Measurements from ENCODE around the gene PPP1R3E. TPM values are rescaled to one million over a fixed set of nuclear protein-coding genes. Genes with fewer than 3 reads are reported as not detected.

Gene PPP1R3E
- total and polyA plus RNA-seq, 2 of the 13 experiments (the other 11 are each of a cell fraction or from before 2014, with no cell fraction given) = 16.5 to 26.5 TPM

DNA sequence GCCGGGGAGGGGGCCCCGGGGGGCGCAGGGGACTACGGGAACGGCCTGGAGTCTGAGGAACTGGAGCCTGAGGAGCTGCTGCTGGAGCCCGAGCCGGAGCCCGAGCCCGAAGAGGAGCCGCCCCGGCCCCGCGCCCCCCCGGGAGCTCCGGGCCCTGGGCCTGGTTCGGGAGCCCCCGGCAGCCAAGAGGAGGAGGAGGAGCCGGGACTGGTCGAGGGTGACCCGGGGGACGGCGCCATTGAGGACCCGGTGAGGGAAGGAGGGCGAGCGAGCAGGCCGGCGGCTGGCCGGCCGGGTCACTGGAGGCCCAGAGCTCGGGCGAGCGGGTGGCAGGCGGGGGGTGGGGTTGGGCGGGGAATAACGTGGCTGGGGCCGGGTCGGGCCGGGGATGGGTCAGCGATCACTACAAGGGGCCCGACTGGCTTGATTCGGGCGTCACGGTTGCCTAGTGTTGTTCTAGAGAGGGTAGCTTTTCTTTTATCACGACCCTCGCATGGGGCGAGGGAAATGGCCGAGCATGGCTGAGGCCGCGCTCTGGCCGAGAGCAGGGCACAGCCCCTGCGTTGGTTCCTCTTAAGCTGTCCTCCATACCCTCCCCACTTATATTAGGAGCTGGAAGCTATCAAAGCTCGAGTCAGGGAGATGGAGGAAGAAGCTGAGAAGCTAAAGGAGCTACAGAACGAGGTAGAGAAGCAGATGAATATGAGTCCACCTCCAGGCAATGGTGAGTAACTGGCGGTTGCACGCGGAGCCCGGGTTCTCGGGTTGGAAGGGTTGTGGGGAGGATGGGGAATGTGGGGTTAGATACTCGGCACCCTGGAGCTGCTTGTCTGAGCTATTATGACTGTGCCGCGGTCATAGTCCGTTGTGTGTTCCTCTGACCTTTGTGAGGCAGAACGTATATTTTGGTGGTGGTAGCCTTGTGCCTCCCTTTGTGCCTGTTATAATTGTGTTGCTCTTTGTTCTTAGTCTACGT lies 19.2 kb upstream of the PPP1R3E start (continued):
- TF ChIP-seq ZNF276 (CRISPR knock-in tag; IDR thresholded peaks at IDR 0.05; ENCODE audit: low read depth) = no peak
- peak; percentile 83; the same call in 1 of the 2 replicates for TF ChIP-seq ZNF549 (CRISPR knock-in tag; IDR thresholded peaks at IDR 0.05)
- no peak for TF ChIP-seq KDM1A (CRISPR knock-in tag; IDR thresholded peaks at IDR 0.05)
- no peak for TF ChIP-seq USF2 (IDR thresholded peaks at IDR 0.05; ENCODE audit: low read depth, low read length)
- no peak for TF ChIP-seq USF2 (CRISPR knock-in tag; IDR thresholded peaks at IDR 0.05; ENCODE audit: borderline replicate concordance)
- 0 out of 2 replicates have a peak, but pooled peaks have one; percentile 54 for TF ChIP-seq SATB2 (CRISPR knock-in tag; IDR thresholded peaks at IDR 0.05)
- no peak for TF ChIP-seq RFX5 (IDR thresholded peaks at IDR 0.05; ENCODE audit: low read depth, low read length)
- peak; percentile 72; the same call in 1 of the 2 replicates for TF ChIP-seq ZNF749 (CRISPR knock-in tag; IDR thresholded peaks at IDR 0.05; ENCODE audit: borderline replicate concordance)
- peak; percentile 66; the same call in 1 of the 2 replicates for TF ChIP-seq ZNF350 (CRISPR knock-in tag; IDR thresholded peaks at IDR 0.05; ENCODE audit: borderline replicate concordance, low read depth)
- TF ChIP-seq SMARCE1 (IDR thresholded peaks at IDR 0.05; ENCODE audit: borderline replicate concordance) = no peak
- no peak for TF ChIP-seq MTA1 (CRISPR knock-in tag; IDR thresholded peaks at IDR 0.05; ENCODE audit: borderline replicate concordance)
- TF ChIP-seq ZNF501 (CRISPR knock-in tag; IDR thresholded peaks at IDR 0.05) = peak; percentile 85; the same call in 1 of the 2 replicates
- TF ChIP-seq ZNF878 (CRISPR knock-in tag; IDR thresholded peaks at IDR 0.05) = no peak
- TF ChIP-seq DPF2 (CRISPR knock-in tag; IDR thresholded peaks at IDR 0.05; ENCODE audit: borderline replicate concordance, low read depth) = no peak
- peak; percentile 30; the same call in 1 of the 2 replicates for TF ChIP-seq MEIS2 (CRISPR knock-in tag; IDR thresholded peaks at IDR 0.05)
- no peak for TF ChIP-seq TOPORS (CRISPR knock-in tag; IDR thresholded peaks at IDR 0.05)
- peak; percentile 35; the same call in 1 of the 2 replicates for TF ChIP-seq TP53 (CRISPR knock-in tag; conservative IDR thresholded peaks at IDR 0.05)
- TF ChIP-seq MAFG (CRISPR knock-in tag; IDR thresholded peaks at IDR 0.05) = no peak
- TF ChIP-seq BRD4 (CRISPR knock-in tag; IDR thresholded peaks at IDR 0.05) = peak; percentile 80; the same call in 1 of the 2 replicates
- peak; percentile 73; the same call in 1 of the 2 replicates for TF ChIP-seq CBX5 (CRISPR knock-in tag; IDR thresholded peaks at IDR 0.05; ENCODE audit: borderline replicate concordance)
- TF ChIP-seq ZNF343 (CRISPR knock-in tag; IDR thresholded peaks at IDR 0.05) = no peak
- no peak for TF ChIP-seq HOXA7 (CRISPR knock-in tag; IDR thresholded peaks at IDR 0.05)
- TF ChIP-seq PPARG (CRISPR knock-in tag; conservative IDR thresholded peaks at IDR 0.05) = no peak; the same call in 1 of the 2 replicates
- no peak for TF ChIP-seq SRSF4 (IDR thresholded peaks at IDR 0.05; ENCODE audit: low read depth, low read length, poor library complexity, severe bottlenecking)
- no peak for TF ChIP-seq HIVEP1 (CRISPR knock-in tag; IDR thresholded peaks at IDR 0.05)
- TF ChIP-seq EHMT2 (IDR thresholded peaks at IDR 0.05; ENCODE audit: borderline replicate concordance, low read depth, low read length) = no peak
- TF ChIP-seq FOSL2 (CRISPR knock-in tag; IDR thresholded peaks at IDR 0.05) = peak; percentile 56
